ENCODE results near the gene ADCY7.

ADCY7 gene

DNA sequence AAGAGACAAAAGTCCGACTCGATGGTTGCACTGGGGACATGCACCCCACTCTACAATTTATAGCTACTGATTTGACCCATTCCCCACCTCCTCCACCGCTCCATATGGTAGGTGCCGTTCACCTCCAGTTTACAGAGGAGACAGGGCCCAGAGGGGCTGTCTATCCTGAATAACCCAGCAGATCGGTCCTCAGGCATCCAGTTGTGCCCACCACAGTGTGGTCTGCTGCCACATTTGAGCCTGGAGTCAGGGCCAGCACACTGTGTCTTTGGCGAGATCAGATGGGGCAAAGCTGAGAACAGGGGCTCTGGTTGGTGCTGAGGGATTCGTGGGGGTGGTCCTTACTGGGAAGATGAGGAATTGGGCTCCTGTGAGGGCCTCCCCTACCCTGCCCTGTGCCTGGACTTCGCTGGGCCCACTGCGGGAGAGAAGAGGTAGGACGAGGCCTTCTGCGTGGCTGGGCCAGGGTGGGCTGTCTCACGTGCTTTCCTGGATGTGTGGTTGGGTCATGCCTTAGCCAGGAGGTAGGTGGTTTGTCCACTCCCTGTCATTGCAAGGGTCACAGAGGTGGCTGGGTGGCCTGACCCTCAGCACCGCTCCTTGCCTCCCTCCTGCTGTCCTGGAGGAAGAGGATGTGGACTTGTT is 2.8 kb downstream of the ADCY7 start:
- no peak for DNase-seq

DNA sequence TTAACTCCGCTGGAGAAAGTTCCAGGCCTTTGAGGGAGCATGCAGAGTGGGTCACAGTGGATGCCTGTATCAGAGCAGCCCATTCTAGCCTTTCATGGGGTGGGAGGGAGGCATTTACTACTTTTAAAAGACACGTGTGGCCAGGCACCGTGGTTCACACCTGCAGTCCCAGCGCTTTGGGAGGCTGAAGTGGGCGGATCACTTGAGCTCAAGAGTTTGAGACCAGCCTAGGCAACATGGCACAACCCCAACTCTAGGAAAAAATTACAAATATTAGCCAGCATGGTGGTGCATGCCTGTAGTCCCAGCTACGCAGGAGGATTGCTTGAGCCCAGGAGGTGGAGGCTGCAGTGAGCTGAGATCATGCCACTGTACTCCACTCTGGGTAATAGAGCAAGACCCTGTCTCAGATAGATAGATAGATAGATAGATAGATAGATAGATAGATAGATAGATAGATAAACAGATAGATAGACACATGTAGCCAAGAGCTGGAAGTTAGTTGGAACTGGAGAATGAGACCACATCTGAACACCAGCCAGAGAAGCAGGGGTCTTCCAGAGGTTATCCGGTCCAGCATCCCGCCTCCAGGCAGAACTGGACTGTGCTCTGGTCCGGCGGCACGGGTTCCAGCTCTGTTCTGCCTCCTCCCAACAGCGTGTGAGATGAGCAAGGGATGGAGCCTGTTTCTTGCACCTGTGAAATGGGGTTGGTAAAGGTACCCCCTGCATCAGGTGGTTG is 3.6 kb downstream of the ADCY7 start:
- DNase-seq: no peak

DNA sequence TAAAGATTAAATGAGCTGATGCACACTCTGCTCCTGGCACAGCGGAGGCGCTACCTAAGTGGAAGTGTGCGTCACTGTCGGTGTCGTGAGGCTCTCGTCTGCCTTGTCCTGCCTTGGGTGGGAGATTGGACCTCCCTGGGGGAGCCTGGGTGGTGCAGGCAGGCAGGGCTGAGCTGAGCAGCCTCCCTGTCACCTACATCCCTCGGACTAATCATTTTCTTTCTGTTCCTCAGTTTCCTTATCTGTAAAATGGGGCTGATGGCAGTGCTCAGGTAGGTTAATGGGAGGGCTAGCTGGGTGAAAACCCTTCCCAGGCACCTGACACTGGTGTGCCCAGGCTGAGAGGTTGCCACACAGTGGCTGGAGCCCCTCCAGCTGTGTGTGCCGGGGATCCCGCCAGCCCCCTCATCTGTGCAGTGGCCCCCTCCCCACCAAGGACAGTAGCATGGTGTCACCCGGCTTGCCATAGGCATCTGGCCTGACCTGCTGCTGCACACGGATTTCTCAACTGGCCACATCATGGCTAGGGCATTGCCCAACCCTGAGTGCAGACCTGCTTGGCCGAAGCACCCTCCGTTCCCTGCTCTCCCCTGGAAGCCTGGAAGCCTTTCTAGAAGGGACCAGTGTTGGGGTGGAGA is 4.3 kb downstream of the ADCY7 start:
- DNase-seq: no peak

DNA sequence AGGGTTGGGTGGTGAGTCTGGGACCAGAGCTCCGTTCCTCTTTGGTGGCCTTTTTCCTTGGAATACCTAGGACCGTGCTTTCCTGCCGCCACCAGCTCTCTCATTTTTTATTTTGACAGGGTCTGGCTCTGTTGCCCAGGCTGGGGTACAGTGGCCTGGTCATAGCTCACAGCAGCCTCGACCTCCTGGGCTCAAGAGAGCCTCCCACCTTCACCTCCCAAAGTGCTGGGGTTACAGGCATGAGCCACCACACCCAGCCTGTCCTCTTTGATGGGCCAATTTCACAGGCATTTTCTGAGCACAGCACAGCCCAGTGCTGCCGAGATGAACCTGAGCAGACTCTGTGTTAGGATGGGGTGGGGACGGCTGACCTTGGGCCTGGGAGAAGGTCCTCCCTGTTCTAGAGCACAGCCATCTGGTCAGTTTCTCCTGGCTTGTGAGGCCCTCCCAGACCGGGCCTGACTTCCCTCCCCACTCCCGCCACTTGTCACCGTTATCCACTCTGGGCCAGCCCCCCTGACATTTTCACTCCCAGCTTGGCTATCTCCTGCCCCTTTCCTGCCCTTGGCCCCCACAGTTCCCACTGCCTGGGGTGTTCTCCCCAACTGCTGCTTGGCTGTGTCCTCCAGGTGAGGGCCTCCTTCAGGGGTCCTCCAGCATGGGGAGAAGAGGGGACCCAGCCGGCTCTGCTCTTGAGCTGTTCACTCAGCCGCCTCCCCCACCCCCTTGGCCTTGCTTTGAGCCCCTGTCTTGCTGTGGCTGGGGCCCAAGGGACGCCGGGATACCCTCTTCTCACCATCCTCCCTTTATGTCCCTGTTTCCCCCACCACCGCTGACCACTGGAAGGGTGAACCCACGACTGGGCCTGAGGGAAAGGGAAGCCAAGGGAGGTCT is 5.0 kb downstream of the ADCY7 start:
- no peak for DNase-seq

DNA sequence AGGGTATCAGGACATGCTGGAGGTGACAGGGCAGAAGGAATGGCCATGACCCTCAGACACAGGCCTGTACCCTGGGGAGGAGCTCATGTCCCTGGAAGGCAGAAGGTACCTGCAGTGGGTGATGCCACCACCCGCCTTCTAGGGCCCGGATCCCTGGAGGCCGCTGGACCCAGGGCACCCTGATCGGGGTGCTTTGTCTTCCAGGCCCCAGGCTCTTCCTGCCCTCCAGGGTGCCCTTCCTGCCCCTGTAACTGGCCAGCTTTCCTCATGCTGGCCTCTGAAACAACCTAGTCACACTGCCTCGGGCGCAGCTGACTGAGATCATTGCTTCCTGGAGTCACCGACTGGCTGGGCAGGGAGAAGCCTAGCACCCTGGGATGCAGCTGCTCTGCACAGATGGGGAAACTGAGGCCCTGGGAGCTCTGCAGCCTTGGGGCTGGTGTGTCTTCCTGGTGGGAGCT is 5.8 kb downstream of the ADCY7 start:
- DNase-seq: no peak

DNA sequence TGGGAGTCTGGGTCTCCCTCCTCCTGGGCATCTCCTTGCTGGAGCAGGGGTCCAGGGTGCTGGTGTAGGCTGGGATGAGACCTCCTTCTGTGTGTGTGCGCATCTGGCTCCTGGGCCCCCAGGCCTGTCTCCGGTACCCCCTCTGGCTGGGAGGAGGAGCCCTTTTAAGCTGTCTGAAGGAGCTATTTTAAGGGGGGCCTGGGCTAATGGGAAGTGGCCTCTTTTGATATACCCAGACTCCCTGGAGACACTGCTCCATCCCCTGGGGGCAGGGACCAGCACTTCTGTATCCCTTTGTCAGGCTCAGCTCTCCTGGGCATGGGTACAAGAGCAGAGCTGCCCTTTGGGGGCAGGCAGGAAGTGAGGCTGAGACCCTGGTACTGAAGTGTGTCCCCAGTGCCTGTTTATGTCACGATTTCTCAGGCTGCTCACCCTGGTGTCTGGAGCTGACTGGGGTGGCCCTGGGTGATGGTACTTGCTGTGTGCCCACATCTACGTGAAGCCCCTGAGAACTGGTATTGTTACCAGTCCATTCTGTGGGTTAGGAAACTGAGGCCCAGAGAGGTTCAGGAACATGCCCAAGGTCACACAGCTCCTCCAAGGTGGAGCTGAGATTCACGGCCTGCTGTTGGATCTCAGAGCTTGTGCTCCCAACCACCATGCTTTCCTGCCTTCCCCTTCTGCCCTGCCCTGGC is 6.5 kb downstream of the ADCY7 start:
- no peak for DNase-seq

DNA sequence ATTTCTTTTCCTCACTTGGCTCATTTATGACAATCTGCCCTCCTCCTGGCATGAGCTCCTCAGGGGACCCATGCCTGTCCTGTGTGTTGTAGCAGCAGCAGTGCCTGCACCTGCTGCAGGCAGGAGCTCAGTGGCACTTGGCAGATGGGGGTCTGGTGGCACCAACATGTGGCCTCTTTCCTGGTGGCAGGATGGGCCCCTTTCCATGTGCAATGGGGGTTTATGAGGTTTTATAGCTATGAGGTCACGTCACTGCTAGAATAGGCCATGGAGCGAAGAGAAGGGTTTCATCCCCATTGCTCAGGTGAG is 7.0 kb downstream of the ADCY7 start:
- no peak for DNase-seq

DNA sequence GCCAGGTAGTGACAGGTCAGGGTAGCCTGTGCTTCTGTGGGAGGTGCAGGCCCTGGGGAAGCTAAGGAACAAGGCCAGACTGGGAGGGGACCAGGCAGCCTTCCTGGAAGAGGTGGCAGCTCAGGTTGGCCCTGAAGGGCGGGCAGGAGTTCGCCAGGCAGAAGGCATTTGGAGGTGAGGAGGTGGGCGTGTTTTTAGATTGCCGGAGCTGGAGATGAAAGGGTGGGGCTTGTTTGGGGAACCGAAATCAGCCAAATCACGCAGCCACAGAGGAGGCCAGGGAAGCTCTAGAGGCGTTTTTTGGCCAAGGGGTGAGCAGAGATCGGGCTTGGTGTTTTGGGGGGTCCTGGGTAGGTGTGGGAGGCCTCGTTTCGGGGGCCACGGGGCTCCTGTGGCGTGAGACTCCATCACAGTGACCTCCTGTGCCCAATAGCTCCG is 7.6 kb downstream of the ADCY7 start:
- no peak for DNase-seq

DNA sequence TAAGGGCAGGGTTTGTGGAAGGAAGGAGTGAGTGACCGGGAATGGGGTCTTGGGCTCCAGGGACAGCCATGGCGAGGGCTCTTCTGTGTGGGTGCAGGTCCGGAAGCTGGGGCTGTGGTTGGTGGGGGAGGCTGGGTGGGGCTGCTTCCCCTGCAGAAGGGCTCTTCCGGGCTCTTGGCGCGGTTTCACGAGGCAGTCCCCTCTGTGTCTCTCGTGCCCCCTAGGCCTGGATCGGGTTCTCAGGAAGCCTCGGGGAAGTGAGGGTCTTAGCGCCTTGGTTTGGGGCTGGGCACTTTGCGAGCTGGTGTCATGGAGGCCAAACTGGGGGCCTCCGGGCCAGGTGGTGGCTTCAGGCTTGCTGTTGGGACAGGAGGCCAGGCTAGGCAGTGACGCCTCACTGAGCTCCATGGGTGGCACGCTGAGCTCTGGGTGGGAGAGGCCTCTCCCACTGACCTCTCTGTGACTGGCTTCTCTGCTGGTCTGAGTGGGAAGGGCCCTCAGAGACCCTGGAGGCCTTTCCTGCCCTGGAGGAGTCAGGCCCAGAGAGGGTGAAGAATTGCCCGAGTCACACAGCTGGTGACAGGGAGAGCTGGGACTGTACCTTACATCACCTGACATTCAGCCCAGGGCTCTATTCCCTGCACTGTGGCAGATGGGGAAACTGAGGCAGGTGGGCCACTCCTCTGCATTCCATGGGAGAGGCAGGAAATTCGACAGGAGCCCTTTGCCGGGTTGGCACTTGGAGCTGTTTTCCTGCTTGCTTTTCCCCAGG is 8.2 kb downstream of the ADCY7 start:
- no peak for DNase-seq

DNA sequence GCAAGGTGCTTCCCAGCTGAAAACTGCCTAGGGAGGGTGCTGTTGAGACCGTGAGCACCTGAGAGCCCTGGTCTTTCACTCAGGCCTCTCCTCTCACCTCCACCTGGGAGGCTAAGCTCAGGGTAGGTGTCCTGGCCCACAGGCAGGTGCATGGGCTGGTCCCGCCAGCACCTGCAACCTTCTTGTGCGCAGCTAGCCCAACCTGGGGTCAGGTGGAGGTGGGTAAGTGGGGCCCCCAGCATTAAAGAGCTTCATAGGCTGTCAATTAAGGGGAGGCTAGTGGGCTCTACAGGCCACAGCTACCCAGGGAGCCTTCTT is 8.7 kb downstream of the ADCY7 start:
- no peak for DNase-seq

DNA sequence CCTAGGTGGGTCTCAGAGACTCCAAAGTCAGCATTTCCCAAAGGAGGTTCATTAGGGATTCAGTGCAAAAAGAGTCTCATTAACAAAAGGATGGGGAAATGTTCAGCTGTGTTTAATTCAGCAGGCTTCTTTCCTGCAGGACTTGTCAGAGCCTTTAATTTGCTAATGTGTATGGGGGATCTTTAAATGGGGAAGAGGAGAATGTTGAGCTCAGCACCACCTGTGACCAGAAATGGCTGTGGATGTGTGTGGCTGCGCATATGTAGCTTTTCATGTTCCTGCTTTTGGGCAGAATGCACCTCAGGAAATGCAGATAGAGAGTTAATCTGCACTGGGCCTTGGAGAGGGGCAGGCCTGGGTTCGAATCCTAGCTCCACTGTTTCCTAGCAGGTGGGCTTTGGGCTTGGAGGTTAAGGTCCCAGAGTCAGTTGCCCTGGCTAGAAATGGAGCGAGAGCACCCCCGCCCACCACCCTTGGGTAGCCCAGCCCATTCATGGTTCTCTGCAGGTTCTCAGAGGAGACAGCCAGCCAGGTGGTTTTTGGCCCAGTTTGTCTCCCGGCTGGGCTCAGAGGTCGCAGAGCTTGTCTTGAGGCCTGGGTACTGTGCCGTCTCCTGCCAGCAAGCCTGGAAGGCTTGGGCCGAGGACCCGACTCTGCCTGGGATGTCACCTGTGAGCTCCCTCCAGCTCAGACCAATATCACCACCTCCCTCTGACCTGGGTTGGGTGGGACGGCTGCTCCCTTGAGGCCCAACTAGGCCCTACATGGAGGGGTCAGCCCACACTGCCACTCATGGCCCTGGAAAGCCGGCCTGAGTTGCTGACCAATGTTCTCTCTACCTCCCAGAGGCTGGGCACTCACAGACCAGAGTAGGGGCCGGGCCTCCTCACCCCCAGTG is 9.3 kb downstream of the ADCY7 start:
- no peak for DNase-seq

DNA sequence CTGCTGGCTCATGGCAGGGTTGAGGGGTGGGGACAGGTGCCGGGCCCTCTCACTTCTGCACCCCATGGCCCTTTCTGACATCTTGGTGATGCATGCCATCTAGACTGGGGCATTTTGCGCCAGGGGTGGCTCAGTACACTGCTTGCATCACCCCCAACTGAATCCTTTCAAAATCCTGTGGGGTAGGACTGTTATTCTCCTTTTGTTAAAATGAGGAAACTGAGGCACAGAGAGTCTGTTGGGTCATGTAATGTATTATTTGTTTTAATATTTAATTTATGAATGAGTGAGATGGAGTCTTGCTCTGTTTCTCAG is 9.9 kb downstream of the ADCY7 start:
- DNase-seq: no peak

DNA sequence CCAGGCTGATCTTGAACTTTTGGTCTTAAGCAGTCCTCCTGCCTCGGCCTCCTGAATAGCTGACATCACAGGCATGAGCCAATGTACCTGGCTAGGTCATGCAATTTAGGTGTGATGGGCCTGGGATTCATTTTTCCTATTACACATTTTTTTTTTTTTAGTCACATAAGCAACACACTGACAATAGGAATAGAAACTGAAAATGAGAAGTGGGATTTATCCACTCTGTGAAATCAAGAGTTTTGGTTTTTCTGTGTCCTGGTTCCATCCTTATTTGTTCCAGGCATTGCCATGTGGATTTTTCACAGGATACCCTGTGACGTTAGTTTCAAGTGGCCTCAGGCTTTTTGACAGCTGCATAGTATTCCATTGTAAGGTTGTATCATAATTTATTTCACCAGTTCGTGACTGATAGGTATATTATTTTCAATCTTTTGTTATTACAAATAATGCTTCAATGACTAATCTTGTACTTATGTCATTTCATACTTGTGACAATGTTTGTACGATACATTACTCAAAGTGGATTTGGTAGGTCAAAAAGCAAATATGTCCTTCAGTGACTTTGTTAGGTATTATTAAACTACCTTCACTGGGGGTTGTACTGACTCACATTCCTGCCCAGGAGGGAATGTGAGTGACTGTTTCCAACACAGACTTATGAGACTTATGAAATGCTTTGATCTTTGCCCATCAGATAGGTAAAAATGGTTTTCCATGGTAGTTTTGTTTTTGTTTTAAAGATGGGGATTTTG is 10.6 kb downstream of the ADCY7 start:
- DNase-seq: no peak

DNA sequence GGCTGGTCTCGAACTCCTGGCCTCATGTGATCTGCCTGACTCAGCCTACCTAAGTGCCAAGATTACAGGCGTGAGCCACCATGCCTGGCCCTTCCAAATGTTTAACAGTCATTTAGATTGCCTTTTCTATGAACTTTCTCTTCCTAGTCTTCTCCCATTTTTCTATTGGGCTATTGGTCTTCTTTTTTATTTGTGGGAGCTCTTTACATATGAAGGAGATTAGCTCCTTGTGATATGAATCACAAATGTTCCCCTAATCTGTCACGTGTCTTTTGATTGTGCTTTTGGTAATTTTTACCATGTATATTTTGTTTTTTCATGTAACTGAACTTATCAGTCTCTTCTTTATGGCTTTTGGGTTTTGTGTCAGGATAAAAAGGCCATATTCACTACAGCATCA is 11.9 kb downstream of the ADCY7 start:
- DNase-seq: no peak

DNA sequence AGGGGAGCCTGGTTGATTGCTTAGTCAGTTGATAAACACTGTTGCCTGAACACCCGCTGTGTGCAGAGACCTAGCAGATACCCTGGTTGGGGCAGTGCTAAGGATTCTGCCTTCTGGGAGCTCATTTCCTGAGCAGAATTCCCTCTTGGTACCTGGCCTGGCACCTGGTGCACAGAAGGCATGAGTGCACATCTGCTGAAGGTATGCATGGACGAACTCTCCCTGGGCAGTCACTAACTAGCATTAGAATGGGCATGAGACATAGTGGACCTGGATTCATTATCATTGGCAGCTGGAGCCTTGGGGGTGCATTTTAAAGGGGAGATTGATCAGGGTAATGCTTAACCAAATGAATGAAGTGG is 13.1 kb downstream of the ADCY7 start:
- no peak for DNase-seq

DNA sequence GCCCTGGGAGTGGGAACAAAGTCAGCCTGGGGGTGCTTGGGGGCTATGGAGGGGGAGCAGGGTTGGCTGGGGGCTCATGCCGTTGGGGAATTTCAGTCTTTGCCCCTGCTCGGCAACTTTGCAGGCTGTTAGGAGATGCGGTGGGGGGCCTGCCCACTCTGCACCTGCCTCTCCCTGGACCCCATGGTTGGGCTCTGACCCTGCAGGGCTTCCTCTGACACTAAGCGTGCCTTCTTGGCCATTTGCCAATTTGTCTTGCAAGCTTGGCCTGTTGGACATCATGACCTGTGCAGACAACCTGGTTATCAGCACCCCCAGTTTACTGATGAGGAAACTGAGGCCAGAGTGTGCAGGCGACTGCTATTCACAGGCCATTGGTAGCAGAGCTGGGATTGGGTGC is 14.6 kb downstream of the ADCY7 start:
- DNase-seq: no peak

DNA sequence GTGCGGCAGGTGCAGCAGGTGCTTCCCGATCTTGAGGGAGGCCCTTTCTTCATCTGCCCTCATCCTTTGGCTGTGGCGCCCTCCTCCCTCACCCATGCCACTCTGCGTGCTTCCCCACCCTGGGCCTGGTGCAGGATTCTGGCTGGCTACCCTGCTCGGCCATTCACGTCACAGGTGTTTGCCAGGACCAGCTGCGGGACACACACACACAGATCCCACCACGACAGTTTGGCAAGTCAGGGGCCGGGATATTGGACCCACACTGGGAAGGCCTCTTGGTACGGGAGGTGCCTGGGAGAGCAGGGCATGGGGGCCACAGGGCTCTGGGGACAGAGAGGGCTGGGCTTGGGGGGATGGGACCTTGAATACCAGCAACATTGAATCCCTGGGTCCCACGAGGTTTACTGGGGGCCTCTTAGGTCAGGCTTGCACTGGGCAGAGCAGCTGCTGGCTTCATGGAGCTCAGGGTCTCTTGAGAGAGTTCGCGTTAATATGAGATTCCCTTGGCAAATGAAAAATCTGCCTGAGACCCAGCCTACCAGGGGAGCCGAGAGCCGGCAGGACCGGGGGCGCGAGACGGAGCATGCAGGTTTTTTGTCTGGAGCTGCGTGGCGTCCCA is 15.1 kb downstream of the ADCY7 start:
- no peak for DNase-seq

DNA sequence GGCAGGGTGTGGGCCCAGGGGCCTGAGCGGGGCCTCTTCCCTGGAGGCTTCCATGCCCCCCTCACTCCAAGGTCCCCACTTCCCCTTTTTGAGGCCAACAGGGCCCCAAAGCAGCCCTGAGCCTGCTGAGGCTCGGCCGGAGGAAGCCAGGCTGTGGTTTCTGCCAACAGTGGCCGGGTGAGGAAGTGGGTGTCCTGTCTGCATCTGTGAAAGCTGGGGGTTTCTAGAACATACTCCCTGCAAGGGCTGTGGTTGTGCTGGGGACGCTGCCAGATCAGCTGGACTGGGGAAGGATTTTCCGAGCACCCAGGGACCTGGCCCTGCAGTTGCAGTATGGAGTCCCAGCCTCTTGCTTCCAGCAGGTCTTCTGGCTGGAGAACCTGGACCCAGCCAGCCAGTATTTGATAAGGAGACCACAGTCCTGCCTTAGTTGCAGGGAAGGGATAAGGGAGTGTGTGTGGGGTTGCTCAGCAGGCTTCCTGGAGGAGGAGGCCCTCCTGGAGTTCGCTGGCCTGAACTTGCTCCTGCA is 15.7 kb downstream of the ADCY7 start:
- DNase-seq: no peak

DNA sequence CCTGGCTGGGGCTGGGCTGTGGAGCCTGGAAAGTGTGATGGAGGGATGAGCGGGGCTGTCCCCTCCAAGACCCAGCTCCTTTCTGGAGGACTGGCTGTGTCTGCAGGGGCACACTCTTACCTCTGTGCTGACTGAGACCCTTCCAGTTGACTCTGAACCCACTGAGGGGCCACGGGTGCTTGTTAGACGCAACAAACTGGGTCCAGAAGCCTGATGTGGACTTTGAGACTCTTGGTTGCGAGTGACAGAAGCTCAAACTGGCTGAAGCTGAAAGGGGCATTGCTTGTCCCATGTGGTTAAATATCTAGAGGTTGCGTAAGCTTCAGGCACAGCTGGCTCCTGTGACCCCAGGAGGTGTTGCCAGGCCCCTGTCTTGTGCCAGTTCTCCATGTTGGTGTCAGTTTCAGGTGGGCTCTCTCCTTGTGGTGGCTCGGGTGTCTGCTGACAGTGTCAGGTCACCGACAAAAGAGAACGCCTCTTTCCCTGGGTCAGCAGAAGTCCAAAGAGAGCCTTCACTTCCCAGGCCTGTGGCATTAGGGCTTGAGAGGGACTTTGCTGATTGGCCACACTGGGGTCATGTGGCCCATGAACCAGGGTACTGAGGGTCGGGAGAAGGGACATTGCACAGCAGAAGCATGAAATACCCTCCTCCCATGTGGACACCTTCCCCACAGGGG is 16.7 kb downstream of the ADCY7 start:
- no peak for DNase-seq

Data from NCI-H510A (cell line).